GM23338 (cell line): ENCODE measurements around the gene SPACA7.

Experiments used
- CREB1 ChIP-seq: fragments of 250-450 bp; sonication (Bioruptor Pico); IDR thresholded peaks from 2 replicates; pipeline ENCODE4 v1.5.0; 2020; ENCODE audit warnings: low read depth, mild to moderate bottlenecking, moderate library complexity
- ETS1 ChIP-seq: IDR thresholded peaks from 2 replicates; pipeline ENCODE4 v1.6.1; 2016; ENCODE audit warnings: antibody characterized with exemption
- EZH2 ChIP-seq: fragments of 200-600 bp; sonication (generic); IDR thresholded peaks from one replicate; pipeline ENCODE4 v1.8.0; 2017; ENCODE audit warnings: antibody characterized with exemption, mild to moderate bottlenecking, low read depth; ENCODE audit not compliant: unreplicated experiment
- EZH2phosphoT487 ChIP-seq: fragments of 200-600 bp; sonication (generic); IDR thresholded peaks from one replicate; pipeline ENCODE4 v1.8.1; 2018; ENCODE audit warnings: antibody characterized with exemption; ENCODE audit not compliant: unreplicated experiment
- JUNB ChIP-seq: IDR thresholded peaks from one replicate; pipeline ENCODE4 v1.6.1; 2016; ENCODE audit warnings: antibody characterized with exemption; ENCODE audit not compliant: unreplicated experiment
- POLR2AphosphoS5 ChIP-seq: IDR thresholded peaks from 2 replicates; pipeline ENCODE4 v1.6.1; 2016; ENCODE audit warnings: antibody characterized with exemption, low read depth
- ZNF114 ChIP-seq: fragments of 250-450 bp; sonication (Bioruptor Pico); IDR thresholded peaks from 2 replicates; pipeline ENCODE4 v1.5.0; 2020; ENCODE audit warnings: mild to moderate bottlenecking, moderate library complexity
- ZNF331 ChIP-seq: fragments of 250-450 bp; sonication (Bioruptor Pico); IDR thresholded peaks from 2 replicates; pipeline ENCODE4 v1.5.0; 2020; ENCODE audit warnings: low read depth, mild to moderate bottlenecking, moderate library complexity
- ZNF462 ChIP-seq: fragments of 250-450 bp; sonication (Bioruptor Pico); IDR thresholded peaks from 2 replicates; pipeline ENCODE4 v1.5.0; 2020; ENCODE audit warnings: mild to moderate bottlenecking, moderate library complexity
- TF ChIP-seq, protein P1 (sequence below), 2 experiments: fragments of 200-600 bp in 1 of 2; sonication (generic) in 1 of 2; conservative IDR thresholded peaks; 2 replicates each; pipeline versions ENCODE4 v1.5.1 to v1.6.1; 2016 to 2017; ENCODE audit warnings: antibody characterized with exemption in 2 of 2, low read depth in 2 of 2, mild to moderate bottlenecking in 2 of 2, moderate library complexity in 1 of 2
- TF ChIP-seq, protein P2 (sequence below): IDR thresholded peaks from one replicate; pipeline ENCODE4 v1.6.1; 2018; ENCODE audit warnings: antibody characterized with exemption; ENCODE audit not compliant: unreplicated experiment

GRCh38 chr13:112452380-112453206 lies 76.4 kb downstream of the SPACA7 start:
- TF ChIP-seq, protein P1, sequence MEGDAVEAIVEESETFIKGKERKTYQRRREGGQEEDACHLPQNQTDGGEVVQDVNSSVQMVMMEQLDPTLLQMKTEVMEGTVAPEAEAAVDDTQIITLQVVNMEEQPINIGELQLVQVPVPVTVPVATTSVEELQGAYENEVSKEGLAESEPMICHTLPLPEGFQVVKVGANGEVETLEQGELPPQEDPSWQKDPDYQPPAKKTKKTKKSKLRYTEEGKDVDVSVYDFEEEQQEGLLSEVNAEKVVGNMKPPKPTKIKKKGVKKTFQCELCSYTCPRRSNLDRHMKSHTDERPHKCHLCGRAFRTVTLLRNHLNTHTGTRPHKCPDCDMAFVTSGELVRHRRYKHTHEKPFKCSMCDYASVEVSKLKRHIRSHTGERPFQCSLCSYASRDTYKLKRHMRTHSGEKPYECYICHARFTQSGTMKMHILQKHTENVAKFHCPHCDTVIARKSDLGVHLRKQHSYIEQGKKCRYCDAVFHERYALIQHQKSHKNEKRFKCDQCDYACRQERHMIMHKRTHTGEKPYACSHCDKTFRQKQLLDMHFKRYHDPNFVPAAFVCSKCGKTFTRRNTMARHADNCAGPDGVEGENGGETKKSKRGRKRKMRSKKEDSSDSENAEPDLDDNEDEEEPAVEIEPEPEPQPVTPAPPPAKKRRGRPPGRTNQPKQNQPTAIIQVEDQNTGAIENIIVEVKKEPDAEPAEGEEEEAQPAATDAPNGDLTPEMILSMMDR (conservative IDR thresholded peaks at IDR 0.05; ENCODE audit: low read depth in 2 of 2): no peak
- TF ChIP-seq EZH2: no peak
- no peak for TF ChIP-seq EZH2phosphoT487
- no peak for TF ChIP-seq ETS1
- TF ChIP-seq CREB1 (CRISPR knock-in tag): no peak
- no peak for TF ChIP-seq POLR2AphosphoS5
- TF ChIP-seq ZNF114 (CRISPR knock-in tag): no peak
- TF ChIP-seq, protein P2, sequence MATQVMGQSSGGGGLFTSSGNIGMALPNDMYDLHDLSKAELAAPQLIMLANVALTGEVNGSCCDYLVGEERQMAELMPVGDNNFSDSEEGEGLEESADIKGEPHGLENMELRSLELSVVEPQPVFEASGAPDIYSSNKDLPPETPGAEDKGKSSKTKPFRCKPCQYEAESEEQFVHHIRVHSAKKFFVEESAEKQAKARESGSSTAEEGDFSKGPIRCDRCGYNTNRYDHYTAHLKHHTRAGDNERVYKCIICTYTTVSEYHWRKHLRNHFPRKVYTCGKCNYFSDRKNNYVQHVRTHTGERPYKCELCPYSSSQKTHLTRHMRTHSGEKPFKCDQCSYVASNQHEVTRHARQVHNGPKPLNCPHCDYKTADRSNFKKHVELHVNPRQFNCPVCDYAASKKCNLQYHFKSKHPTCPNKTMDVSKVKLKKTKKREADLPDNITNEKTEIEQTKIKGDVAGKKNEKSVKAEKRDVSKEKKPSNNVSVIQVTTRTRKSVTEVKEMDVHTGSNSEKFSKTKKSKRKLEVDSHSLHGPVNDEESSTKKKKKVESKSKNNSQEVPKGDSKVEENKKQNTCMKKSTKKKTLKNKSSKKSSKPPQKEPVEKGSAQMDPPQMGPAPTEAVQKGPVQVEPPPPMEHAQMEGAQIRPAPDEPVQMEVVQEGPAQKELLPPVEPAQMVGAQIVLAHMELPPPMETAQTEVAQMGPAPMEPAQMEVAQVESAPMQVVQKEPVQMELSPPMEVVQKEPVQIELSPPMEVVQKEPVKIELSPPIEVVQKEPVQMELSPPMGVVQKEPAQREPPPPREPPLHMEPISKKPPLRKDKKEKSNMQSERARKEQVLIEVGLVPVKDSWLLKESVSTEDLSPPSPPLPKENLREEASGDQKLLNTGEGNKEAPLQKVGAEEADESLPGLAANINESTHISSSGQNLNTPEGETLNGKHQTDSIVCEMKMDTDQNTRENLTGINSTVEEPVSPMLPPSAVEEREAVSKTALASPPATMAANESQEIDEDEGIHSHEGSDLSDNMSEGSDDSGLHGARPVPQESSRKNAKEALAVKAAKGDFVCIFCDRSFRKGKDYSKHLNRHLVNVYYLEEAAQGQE: no peak
- TF ChIP-seq ZNF331: no peak
- TF ChIP-seq ZNF462 (CRISPR knock-in tag): no peak
- TF ChIP-seq JUNB: no peak
